Cardiac fibroblast (primary cell): Measurements from ENCODE around the gene RSRP1.

ENCODE experiments used
- DNase-seq, 2 donors: peaks; one replicate each; pipeline versions ENCODE4 v3.0.0 to v3.0.0-alpha.2; 2010; ENCODE audit warnings: low read depth in 2 of 2
- H3K4me3 ChIP-seq, 2 donors: replicated peaks in 1 of 2; 1 replicate in 1 of 2; 2 replicates in 1 of 2; pipeline ENCODE4 v1.5.1; 2011; ENCODE audit warnings: low read depth in 2 of 2, low read length in 2 of 2, mild to moderate bottlenecking in 2 of 2, moderate library complexity in 1 of 2
- TF ChIP-seq, protein P1 (sequence below): IDR thresholded peaks from one replicate; pipeline ENCODE4 v1.5.1; 2011; ENCODE audit warnings: low read depth, mild to moderate bottlenecking, low read length, inconsistent platforms

Gene RSRP1

DNA sequence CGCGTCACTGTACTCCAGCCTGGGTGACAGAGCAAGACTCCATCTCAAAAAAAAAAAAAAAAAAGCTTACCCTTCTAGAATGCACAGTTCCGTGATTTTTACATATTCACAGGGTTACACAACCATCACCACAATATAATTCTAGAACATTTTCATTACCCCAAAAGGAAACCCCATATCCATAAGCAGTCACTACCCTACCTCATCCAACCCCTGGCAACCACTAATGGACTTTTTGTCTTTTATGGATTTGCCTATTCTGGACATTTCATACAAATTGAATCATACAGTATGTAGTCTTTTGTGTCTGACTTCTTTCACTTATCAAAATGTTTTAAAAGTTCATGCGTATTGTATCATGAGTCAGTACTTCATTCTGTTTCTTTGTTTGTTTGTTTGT lies 37.7 kb downstream of the RSRP1 start:
- no peak for DNase-seq
- TF ChIP-seq, protein P1, sequence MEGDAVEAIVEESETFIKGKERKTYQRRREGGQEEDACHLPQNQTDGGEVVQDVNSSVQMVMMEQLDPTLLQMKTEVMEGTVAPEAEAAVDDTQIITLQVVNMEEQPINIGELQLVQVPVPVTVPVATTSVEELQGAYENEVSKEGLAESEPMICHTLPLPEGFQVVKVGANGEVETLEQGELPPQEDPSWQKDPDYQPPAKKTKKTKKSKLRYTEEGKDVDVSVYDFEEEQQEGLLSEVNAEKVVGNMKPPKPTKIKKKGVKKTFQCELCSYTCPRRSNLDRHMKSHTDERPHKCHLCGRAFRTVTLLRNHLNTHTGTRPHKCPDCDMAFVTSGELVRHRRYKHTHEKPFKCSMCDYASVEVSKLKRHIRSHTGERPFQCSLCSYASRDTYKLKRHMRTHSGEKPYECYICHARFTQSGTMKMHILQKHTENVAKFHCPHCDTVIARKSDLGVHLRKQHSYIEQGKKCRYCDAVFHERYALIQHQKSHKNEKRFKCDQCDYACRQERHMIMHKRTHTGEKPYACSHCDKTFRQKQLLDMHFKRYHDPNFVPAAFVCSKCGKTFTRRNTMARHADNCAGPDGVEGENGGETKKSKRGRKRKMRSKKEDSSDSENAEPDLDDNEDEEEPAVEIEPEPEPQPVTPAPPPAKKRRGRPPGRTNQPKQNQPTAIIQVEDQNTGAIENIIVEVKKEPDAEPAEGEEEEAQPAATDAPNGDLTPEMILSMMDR, result no peak
- H3K4me3 ChIP-seq, result no peak overlapping the region

DNA sequence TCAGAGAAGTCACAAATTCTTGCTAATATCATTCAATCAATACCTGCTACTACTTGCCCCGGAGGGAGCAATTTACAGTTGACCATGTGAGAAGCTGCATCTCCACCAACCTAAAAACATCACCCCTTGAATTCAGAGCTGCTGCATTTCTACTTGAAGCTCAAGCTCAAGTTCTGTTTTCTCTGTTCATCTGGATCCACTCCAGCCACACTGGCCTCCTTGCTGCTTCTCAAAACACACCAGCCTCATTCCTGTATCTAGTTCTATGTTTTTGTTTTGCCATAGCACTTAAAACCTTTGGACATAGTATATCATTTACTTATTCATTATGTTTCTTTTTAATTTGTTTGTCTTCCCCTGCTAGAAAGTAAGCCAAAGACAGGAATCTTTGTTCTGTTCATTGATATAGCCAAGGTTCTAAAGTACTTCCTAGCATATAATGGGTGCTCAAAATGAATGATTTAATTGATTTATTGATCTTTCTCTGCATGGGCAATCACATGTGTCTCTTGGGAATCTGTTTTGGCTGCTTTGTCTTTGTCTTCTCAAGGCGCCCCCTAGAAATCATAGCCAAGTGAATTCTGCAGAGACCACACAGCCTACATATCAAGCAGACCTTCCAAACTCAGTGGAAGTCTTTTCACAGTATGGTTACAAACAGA lies 38.6 kb downstream of the RSRP1 start:
- DNase-seq, result no peak
- H3K4me3 ChIP-seq, result no peak overlapping the region
- TF ChIP-seq, protein P1, result no peak

DNA sequence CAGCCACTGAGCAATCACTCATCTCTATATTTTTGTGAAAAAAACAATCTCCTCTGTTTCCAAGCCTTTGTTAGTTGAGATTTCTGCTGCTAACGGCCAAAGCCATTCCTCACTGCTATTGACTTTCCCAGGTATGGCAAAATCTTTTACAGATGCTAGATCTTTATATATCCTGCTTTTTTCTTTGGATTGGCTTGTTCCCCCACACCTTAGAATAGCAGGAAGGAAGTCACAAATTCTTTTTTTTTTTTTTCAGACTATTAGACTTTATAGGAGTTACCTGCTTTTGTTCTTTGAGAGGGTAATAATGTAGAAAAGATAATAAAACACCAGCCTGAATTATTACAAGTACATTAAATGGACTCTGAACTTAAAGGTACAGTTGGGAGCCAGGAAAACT lies 39.2 kb downstream of the RSRP1 start:
- TF ChIP-seq, protein P1, result no peak
- H3K4me3 ChIP-seq, result no peak overlapping the region
- DNase-seq, result no peak

DNA sequence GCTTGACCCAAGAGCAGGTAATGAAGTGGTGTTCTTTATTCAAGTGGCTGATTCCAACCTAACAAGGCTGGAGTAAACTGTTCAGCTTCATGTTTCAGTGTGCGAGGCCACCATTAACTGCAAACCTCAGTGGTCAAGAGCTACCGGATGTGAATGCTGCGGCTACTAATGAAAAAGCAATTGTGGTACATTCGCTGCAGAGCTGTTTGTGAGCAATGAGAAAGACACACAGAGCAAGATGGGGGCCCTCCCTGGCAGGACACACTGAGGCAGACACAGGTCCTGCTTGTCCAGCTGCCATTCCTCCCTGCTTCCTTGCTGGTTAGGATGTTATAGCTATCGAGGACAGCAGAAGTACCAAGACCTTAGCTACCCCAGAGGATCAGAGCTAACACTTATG lies 41.1 kb downstream of the RSRP1 start:
- no peak overlapping the region for H3K4me3 ChIP-seq
- TF ChIP-seq, protein P1, result no peak
- DNase-seq, result no peak

DNA sequence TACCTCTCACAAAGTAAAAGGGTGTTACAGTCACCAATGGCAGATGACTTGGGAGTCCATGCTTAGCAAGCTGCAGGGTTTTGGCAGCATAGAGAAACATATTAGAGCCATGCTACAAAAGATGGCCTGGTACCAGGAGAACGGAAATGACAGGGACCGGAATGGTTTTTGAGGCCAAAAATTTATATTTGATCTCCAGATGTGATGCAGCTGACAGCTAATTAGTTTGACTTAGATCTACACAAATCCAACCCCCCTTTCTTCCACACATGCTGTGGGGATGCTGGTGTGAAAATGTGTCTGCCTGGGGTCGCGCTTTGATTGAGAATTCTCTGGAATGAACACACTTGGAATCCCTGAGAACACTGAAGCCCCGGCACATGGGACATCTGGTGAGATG lies 41.5 kb downstream of the RSRP1 start:
- no peak overlapping the region for H3K4me3 ChIP-seq
- DNase-seq, result no peak
- TF ChIP-seq, protein P1, result no peak

DNA sequence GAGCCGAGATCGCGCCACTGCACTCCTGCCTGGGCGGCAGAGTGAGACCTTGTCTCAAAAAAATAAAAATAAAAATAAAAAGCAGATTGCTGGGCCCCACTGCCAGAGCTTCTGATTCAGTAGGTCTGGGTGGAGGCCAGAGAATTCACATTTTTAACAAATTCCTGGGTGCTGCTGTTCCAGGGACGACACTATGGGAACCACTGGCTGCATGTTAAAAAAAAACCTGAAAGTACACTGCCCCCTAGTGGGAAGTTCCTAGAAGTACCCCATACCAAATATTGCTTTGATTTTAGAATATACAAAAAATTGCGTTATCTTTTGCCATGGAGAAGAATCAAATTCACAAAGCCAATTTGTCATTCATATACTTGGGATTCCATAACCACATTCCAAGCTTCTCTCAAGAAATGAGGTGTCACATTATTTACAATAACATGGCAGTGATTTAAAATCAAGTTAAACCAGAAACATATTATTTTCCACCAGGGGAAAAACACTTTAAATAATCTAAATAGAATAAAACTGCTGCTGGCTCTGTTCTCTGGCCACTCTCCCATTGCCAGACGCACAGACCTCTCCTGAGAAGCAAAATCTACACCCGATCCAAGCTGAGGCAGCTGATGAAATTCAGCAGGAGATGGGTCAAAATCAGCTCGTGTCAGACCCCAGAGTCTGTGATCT lies 42.3 kb downstream of the RSRP1 start:
- DNase-seq, result peak; percentile 72 to 75
- TF ChIP-seq, protein P1, result peak; percentile 66
- H3K4me3 ChIP-seq, result no peak overlapping the region
